Measurements from ENCODE around the gene GP9. TPM values are rescaled to one million over a fixed set of nuclear protein-coding genes. Genes with fewer than 3 reads are reported as not detected.

Gene GP9
- total RNA-seq, 2 experiments from 2014 or later: not detected

DNA sequence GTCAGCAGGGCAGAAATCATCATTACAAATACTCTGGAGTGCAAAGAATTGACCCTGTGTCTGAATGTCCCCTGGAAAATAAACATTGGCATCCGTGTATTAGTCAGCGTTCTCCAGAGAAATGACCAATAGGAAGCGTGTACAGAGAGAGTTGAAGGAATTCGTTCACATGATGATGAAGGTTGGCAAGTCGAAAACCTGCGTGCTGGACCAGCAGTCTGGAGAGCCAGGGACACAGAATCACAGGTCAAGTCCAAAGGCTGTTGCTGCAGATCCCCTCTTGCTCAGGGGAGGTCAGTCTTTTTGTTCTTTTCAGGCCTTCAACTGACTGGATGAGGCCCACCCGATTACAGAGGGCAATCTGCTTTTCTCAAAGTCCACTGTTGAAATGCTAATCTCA, 16.6 kb downstream of the GP9 start:
- no peak overlapping the region for H3K4me2 ChIP-seq (ENCODE audit: low read length)
- H3K9me2 ChIP-seq (ENCODE audit: insufficient read depth, low read length): no peaks in the 10 kb centered on the region
- H3K27ac ChIP-seq (ENCODE audit: low read depth, low read length, poor library complexity, severe bottlenecking): no peak overlapping the region
- DNase-seq (ENCODE audit: low spot score): no peak
- no peak overlapping the region for H2AFZ ChIP-seq (ENCODE audit: low read length)
- no peaks in the 10 kb centered on the region for H3K9me3 ChIP-seq (ENCODE audit: low read length)
- H3K79me2 ChIP-seq (ENCODE audit: insufficient read depth, low read depth, low read length): no peaks in the 10 kb centered on the region
- ChIA-PET POLR2A (interaction anchor here (1.0 kb wide), 1 partner anchor 43 kb away, joined by 4 read pairs; no protein-coding TSS in a partner anchor), CTCF (ENCODE audit: unreplicated experiment) (no interaction called here)
- no peaks in the 10 kb centered on the region for H3K4me1 ChIP-seq (ENCODE audit: insufficient read depth, low read length, poor library complexity, severe bottlenecking)
- no peaks in the 10 kb centered on the region for H4K20me1 ChIP-seq (ENCODE audit: insufficient read depth, low read length)
- no peak overlapping the region for H3K4me3 ChIP-seq (ENCODE audit: low read depth, low read length, poor library complexity, severe bottlenecking)
- TF ChIP-seq EZH2phosphoT487 (IDR thresholded peaks at IDR 0.05; ENCODE audit: borderline replicate concordance, low read depth, low read length) (no peak), CTCF (conservative IDR thresholded peaks at IDR 0.05; ENCODE audit: low read length) (no peak)
- no peaks in the 10 kb centered on the region for H3K36me3 ChIP-seq (ENCODE audit: insufficient read depth, low read length)
- BruUV-seq (replicated peaks): no TSS peak
- intact Hi-C loops (cut with micrococcal nuclease; ENCODE audit: unreplicated experiment): no loop called here

DNA sequence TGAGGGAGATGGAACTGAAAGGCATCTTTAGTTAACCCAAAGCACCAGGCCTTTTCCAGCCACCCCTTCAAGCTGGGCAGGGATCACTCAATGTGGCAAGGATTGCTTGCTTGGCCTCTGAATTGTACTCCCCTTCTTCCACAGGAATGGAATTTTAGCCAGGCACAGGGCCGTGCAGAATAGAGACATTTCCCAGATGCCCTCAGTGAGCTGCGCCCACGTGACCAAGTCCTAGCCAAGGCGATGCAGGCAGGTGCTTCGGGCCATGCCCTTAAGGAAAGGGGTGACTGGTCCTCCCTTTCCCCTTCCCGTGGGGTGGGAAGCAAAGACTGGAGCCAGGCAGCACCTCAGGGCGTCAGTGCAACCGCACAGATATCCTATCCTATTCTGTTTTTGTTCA, 17.9 kb downstream of the GP9 start:
- ChIA-PET POLR2A (interaction anchor here (0.5 kb wide), 1 partner anchor 1166 kb away, joined by 4 read pairs; no protein-coding TSS in a partner anchor), CTCF (ENCODE audit: unreplicated experiment) (no interaction called here)
- no peaks in the 10 kb centered on the region for H3K36me3 ChIP-seq (ENCODE audit: insufficient read depth, low read length)
- H3K9me3 ChIP-seq (ENCODE audit: low read length): no peaks in the 10 kb centered on the region
- no peaks in the 10 kb centered on the region for H3K4me1 ChIP-seq (ENCODE audit: insufficient read depth, low read length, poor library complexity, severe bottlenecking)
- H3K4me2 ChIP-seq (ENCODE audit: low read length): no peak overlapping the region
- H3K9me2 ChIP-seq (ENCODE audit: insufficient read depth, low read length): no peaks in the 10 kb centered on the region
- intact Hi-C loops (cut with micrococcal nuclease; ENCODE audit: unreplicated experiment): no loop called here
- H4K20me1 ChIP-seq (ENCODE audit: insufficient read depth, low read length): no peaks in the 10 kb centered on the region
- no peaks in the 10 kb centered on the region for H3K79me2 ChIP-seq (ENCODE audit: insufficient read depth, low read depth, low read length)
- no peak for DNase-seq (ENCODE audit: low spot score)
- TF ChIP-seq CTCF (conservative IDR thresholded peaks at IDR 0.05; ENCODE audit: low read length): no peak
- TF ChIP-seq EZH2phosphoT487 (IDR thresholded peaks at IDR 0.05; ENCODE audit: borderline replicate concordance, low read depth, low read length): no peak
- H3K27ac ChIP-seq (ENCODE audit: low read depth, low read length, poor library complexity, severe bottlenecking): no peak overlapping the region
- no peak overlapping the region for H2AFZ ChIP-seq (ENCODE audit: low read length)
- no TSS peak for BruUV-seq (replicated peaks)
- H3K4me3 ChIP-seq (ENCODE audit: low read depth, low read length, poor library complexity, severe bottlenecking): no peak overlapping the region

- no peak overlapping the region for H3K27ac ChIP-seq (ENCODE audit: low read depth, low read length, poor library complexity, severe bottlenecking)
- H2AFZ ChIP-seq (ENCODE audit: low read length): no peak overlapping the region
- H3K36me3 ChIP-seq (ENCODE audit: insufficient read depth, low read length): no peaks in the 10 kb centered on the region
- H3K4me3 ChIP-seq (ENCODE audit: low read depth, low read length, poor library complexity, severe bottlenecking): no peak overlapping the region
- no peak overlapping the region for H3K4me2 ChIP-seq (ENCODE audit: low read length)
- H4K20me1 ChIP-seq (ENCODE audit: insufficient read depth, low read length): no peaks in the 10 kb centered on the region
- H3K9me2 ChIP-seq (ENCODE audit: insufficient read depth, low read length): no peaks in the 10 kb centered on the region
- ChIA-PET CTCF (ENCODE audit: unreplicated experiment) (no interaction called here), POLR2A (no interaction called here)
- no peak for TF ChIP-seq CTCF (conservative IDR thresholded peaks at IDR 0.05; ENCODE audit: low read length)
- DNase-seq (ENCODE audit: low spot score): no peak
- H3K4me1 ChIP-seq (ENCODE audit: insufficient read depth, low read length, poor library complexity, severe bottlenecking): no peaks in the 10 kb centered on the region
- H3K9me3 ChIP-seq (ENCODE audit: low read length): no peaks in the 10 kb centered on the region
- no peaks in the 10 kb centered on the region for H3K79me2 ChIP-seq (ENCODE audit: insufficient read depth, low read depth, low read length)
- BruUV-seq (replicated peaks): no TSS peak
- intact Hi-C loops (cut with micrococcal nuclease; ENCODE audit: unreplicated experiment): no loop called here
These were observed 20.9 kb downstream of the GP9 start for GRCh38 chr3:129081503-129081902.
